ENCODE measurements around the gene TRIM17. TPM values are rescaled to one million over a fixed set of nuclear protein-coding genes. Genes with fewer than 3 reads are reported as not detected.
A peak's percentile ranks its signal among the peaks of the same experiment; 100 is the strongest.

The TRIM17 gene
- total and polyA plus RNA-seq, 9 of the 15 experiments (the other 6 are each of a cell fraction or from before 2014, with no cell fraction given), result not detected

- intact Hi-C loops (cut with micrococcal nuclease) (loop anchor here (5.0 kb wide), 1 partner anchor 51 kb away; no protein-coding TSS in a partner anchor), in situ Hi-C loops (cut with MboI) (no loop called here)
- ATAC-seq, result peak; percentile 36
- H3K79me2 ChIP-seq (ENCODE audit: control insufficient read depth, insufficient read depth, low read length), result 0 out of 3 replicates have a peak, but pooled peaks cover 4% of the 10 kb centered on the region
- H2AFZ ChIP-seq (ENCODE audit: low read depth, low read length), result no peak overlapping the region
- no peak for DNase-seq (ENCODE audit: extremely low read depth in 1 of 4, low spot score in 3 of 4)
- CTCF ChIA-PET (ENCODE audit: low intra/inter-chr PET ratio), result interaction anchor here (0.6 to 1.2 kb wide), 2 partner anchors 13 to 122 kb away, joined by 3 to 4 read pairs; partner anchors contain the start of gene TRIM11
- H3K4me2 ChIP-seq (ENCODE audit: insufficient read depth, low read length), result no peak overlapping the region
- peaks cover 64% of the 10 kb centered on the region; the same call in 2 of the 3 replicates for H3K36me3 ChIP-seq (ENCODE audit: control insufficient read depth, insufficient read depth, low read length)
- BruUV-seq (replicated peaks), result no TSS peak
- peaks cover 11 to 39% of the 10 kb centered on the region in 2 experiments; a peak in 4 of 5 replicates for H3K4me1 ChIP-seq (replicated peaks in 1 of 2; ENCODE audit: control insufficient read depth in 2 of 2, insufficient read depth in 2 of 2, low read length in 2 of 2)
- H3K9me3 ChIP-seq (replicated peaks; ENCODE audit: control insufficient read depth, insufficient read depth, low read depth, low read length), result no peaks in the 10 kb centered on the region
- POLR2A ChIA-PET, result interaction anchor here (0.6 to 9.0 kb wide), 8 partner anchors 11 to 64 kb away, joined by 3 to 78 read pairs (median 4); partner anchors contain the start of gene TRIM11
- 80% methylated on average over 8 of the region's 8 CpGs for WGBS (ENCODE audit: insufficient coverage, low coverage, missing lambda C conversion rate)
- H3K9ac ChIP-seq (ENCODE audit: insufficient read depth in 1 of 2, low read depth in 2 of 2, low read length in 2 of 2), result no peak overlapping the region
- no peaks in the 10 kb centered on the region for H3K27me3 ChIP-seq (ENCODE audit: control insufficient read depth in 2 of 2, insufficient read depth in 2 of 2, low read length in 2 of 2)
- H4K20me1 ChIP-seq (replicated peaks; ENCODE audit: control insufficient read depth, insufficient read depth, low read length), result peaks cover 6% of the 10 kb centered on the region
- H3K27ac ChIP-seq (ENCODE audit: extremely low read depth, low read depth, low read length), result no peak overlapping the region
- no peaks in the 10 kb centered on the region for H3K9me1 ChIP-seq (ENCODE audit: control insufficient read depth, insufficient read depth, low read length)
- no peak overlapping the region for H3K4me3 ChIP-seq
- FAIRE-seq, result peak; percentile 51
- TF ChIP-seq VEZF1 (CRISPR knock-in tag; IDR thresholded peaks at IDR 0.05) (no peak), WHSC1 (IDR thresholded peaks at IDR 0.05; ENCODE audit: low read length) (no peak), RBM25 (IDR thresholded peaks at IDR 0.05; ENCODE audit: low read depth, low read length, severe bottlenecking) (no peak), SP1 (CRISPR knock-in tag; IDR thresholded peaks at IDR 0.05) (no peak), U2AF2 (optimal IDR thresholded peaks at IDR 0.05; ENCODE audit: low read depth, low read length) (no peak), CBX8 (IDR thresholded peaks at IDR 0.05; ENCODE audit: borderline replicate concordance, extremely low read depth, low read depth, low read length, poor library complexity, severe bottlenecking) (no peak), GTF3C2 (IDR thresholded peaks at IDR 0.05; ENCODE audit: borderline replicate concordance, extremely low read depth, insufficient read length) (no peak), MTA1 (IDR thresholded peaks at IDR 0.05; ENCODE audit: borderline replicate concordance) (no peak), USF2 (CRISPR knock-in tag; IDR thresholded peaks at IDR 0.05) (no peak), POLR2G (IDR thresholded peaks at IDR 0.05; ENCODE audit: low read depth, low read length) (0 out of 2 replicates have a peak, but pooled peaks have one; percentile 35), ZNF592 (IDR thresholded peaks at IDR 0.05) (no peak)
Measured at GRCh38 chr1:228393268-228393701, 23.4 kb downstream of the TRIM17 start.

All from K562 (cell line).